ENCODE results near the gene KLHL40.

- TF ChIP-seq RAD21 (conservative IDR thresholded peaks at IDR 0.05) (no peak), CTCF (IDR thresholded peaks at IDR 0.05; ENCODE audit: poor library complexity, severe bottlenecking) (no peak), EP300 (conservative IDR thresholded peaks at IDR 0.05; ENCODE audit: poor library complexity, severe bottlenecking) (no peak), SMC3 (conservative IDR thresholded peaks at IDR 0.05; ENCODE audit: poor library complexity) (no peak), REST (IDR thresholded peaks at IDR 0.05; ENCODE audit: borderline replicate concordance) (no peak), EZH2 (IDR thresholded peaks at IDR 0.05; ENCODE audit: borderline replicate concordance, insufficient read depth, low read length, poor library complexity, severe bottlenecking) (no peak), POLR2AphosphoS5 (IDR thresholded peaks at IDR 0.05) (no peak), MXI1 (conservative IDR thresholded peaks at IDR 0.05; ENCODE audit: poor library complexity, severe bottlenecking) (no peak)
These were observed 29.9 kb upstream of the KLHL40 start for GRCh38 chr3:42655331-42655888.
